Body of pancreas (tissue), 4 donors: ENCODE data around the gene RGS12.

Source experiments
- CTCF ChIP-seq, 7 experiments: fragments of 450-650 bp in 4 of 7; fragments of 200-600 bp in 3 of 7; sonication (generic) in 3 of 7; IDR thresholded peaks; one replicate each; pipeline ENCODE4 v1.5.1; 2016 to 2019; ENCODE audit warnings: antibody characterized with exemption in 7 of 7
- POLR2A ChIP-seq, 3 donors: fragments of 450-650 bp; IDR thresholded peaks; one replicate each; pipeline ENCODE4 v1.6.1; 2016; ENCODE audit warnings: antibody characterized with exemption in 3 of 3, mild to moderate bottlenecking in 2 of 3

- no peak for TF ChIP-seq CTCF (IDR thresholded peaks at IDR 0.05)
- TF ChIP-seq POLR2A (IDR thresholded peaks at IDR 0.05) = no peak
Observed at GRCh38 chr4:3330707-3331106, 37.9 kb downstream of the RGS12 start.
